T47D (cell line): ENCODE data around the gene TK2.
"Not testable (repeated sequence)": the region's sequence is repeated elsewhere in the genome, so short reads cannot be mapped to it uniquely, and the experiment has no call there.

ENCODE experiments used
- DNase-seq, 2 experiments: peaks; one replicate each; pipeline versions ENCODE4 v3.0.0 to v3.0.0-alpha.2; 2011 to 2012; ENCODE audit warnings: low read depth in 1 of 2, low spot score in 1 of 2
- JUND ChIP-seq: IDR thresholded peaks from 2 replicates; pipeline ENCODE4 v1.6.1; 2012; ENCODE audit warnings: low read depth
- in situ Hi-C: cut with HindIII; loops from 2 replicates; pipeline ENCODE4 v1.10.0; 2016; ENCODE audit warnings: low sequenced_read_pairs, low pct_unique_long_range_greater_than_20kb

TK2 gene

GRCh38 chr16:66519482-66520373 is 30.2 kb downstream of the TK2 start:
- no peak for DNase-seq
- in situ Hi-C loops, result no loop called here
- TF ChIP-seq JUND, result no peak

- DNase-seq, result no peak
- in situ Hi-C loops, result no loop called here
- TF ChIP-seq JUND, result no peak
These were observed 32.2 kb downstream of the TK2 start for GRCh38 chr16:66517586-66518263.

DNA sequence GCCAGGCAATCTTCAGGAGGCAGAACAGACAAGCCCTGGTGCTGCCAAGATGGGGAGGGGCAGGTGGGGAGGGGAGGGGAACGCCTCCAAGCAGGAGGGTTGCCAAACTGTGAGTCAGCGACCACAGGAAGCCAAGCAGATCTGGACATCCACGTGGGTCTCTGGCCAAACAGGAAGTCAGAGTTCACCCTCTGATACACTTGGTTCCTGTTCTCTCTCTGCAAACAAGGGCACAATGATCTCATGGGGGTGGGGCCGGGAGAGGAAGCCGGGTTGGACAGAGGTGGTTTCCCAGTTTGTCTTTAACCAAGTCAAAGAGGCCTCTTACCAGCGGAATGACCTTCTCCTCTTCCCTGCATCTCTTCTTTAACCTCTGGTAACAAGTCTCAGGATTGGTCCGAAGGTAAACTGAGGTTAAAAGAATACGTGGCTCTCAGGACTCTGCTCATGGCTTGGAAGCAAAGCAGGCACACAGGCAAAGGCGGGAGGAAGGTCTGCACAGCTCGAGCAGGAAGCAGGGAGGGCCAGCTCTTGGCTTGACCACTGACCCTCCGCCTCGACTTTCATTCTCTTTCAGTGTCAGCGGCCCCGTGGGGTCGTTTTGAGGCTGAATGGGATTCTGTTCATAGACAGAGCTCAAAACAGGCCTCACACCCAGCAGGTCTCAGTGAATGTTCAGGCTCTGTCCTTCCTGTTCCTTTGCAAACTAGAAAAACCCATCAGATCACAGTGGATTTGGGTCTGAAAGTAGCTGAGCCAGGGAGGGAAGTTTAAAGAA is 32.9 kb downstream of the TK2 start:
- DNase-seq, result peak in 1 of 2 experiments; percentile 63

DNA sequence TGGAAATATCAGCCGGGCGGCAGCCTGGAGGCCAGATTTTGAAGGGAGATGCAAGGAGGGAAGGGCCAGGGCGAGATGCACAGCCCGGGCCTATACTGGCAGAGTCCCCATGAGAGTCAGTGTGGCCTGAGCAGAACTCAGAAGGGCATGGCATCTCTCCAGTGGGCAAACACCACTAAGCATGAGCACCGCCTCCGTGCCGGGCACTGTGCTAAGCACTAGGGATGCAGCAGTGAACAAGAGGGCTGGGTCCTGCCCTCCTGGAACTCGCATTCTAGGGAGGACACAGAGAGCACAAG is 33.5 kb downstream of the TK2 start:
- no peak for TF ChIP-seq JUND
- in situ Hi-C loops, result no loop called here
- DNase-seq, result no peak

More for the DNA sequence above, 32.9 kb downstream of the TK2 start:
- TF ChIP-seq JUND, result no peak
- in situ Hi-C loops, result no loop called here

- in situ Hi-C loops, result no loop called here
- no peak for DNase-seq
- no peak for TF ChIP-seq JUND
These were observed 34.1 kb downstream of the TK2 start for GRCh38 chr16:66515596-66516508.

GRCh38 chr16:66514980-66515595 is 34.8 kb downstream of the TK2 start:
- DNase-seq, in situ Hi-C loops: not testable (repeated sequence)

DNA sequence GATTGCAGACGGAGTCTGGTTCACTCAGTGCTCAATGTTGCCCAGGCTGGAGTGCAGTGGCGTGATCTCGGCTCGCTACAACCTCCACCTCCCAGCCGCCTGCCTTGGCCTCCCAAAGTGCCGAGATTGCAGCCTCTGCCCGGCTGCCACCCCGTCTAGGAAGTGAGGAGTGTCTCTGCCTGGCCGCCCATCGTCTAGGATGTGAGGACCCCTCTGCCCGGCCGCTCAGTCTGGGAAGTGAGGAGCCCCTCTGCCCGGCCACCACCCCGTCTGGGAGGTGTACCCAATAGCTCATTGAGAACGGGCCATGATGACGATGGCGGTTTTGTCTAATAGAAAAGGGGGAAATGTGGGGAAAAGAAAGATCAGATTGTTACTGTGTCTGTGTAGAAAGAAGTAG is 35.5 kb downstream of the TK2 start:
- DNase-seq, in situ Hi-C loops: not testable (repeated sequence)

GRCh38 chr16:66513111-66513723 is 36.7 kb downstream of the TK2 start:
- no peak for TF ChIP-seq JUND
- DNase-seq, result no peak
- in situ Hi-C loops, result no loop called here

- TF ChIP-seq JUND, result no peak
- in situ Hi-C loops, result no loop called here
- DNase-seq, result peak in 1 of 2 experiments; percentile 41
These were observed 37.4 kb downstream of the TK2 start for GRCh38 chr16:66512272-66513110.

- in situ Hi-C loops, result no loop called here
- no peak for TF ChIP-seq JUND
- peak in 1 of 2 experiments; percentile 73 for DNase-seq
These were observed 38.2 kb downstream of the TK2 start for GRCh38 chr16:66511602-66512271.
